GM19328 (cell line): ENCODE data around the gene MS4A10.

Experiments
- ATAC-seq: cut with Tn5 transposase; IDR thresholded peaks from one replicate; pipeline ENCODE4 v1.9.1; 2021; ENCODE audit warnings: mild to moderate bottlenecking, moderate library complexity; ENCODE audit not compliant: unreplicated experiment

MS4A10 gene

DNA sequence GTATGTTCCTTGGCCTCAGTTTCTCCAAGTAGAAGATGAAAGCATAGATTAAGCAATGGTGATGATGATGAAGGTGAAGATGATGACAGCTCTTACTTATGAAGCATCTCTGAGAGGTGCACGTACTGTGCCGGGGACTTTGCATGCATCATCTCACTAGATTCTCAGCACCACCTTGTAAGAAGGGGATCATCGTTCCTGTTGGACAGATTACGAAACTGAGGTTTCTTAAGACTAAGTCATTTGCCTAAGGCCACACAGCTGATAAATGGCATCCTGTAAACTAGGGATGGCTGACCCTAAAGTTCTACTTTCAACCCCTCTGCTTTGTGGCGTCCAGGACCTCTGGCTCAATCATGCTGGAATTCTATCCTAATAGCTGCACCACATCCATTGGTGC is 19.8 kb upstream of the MS4A10 start:
- no peak for ATAC-seq

DNA sequence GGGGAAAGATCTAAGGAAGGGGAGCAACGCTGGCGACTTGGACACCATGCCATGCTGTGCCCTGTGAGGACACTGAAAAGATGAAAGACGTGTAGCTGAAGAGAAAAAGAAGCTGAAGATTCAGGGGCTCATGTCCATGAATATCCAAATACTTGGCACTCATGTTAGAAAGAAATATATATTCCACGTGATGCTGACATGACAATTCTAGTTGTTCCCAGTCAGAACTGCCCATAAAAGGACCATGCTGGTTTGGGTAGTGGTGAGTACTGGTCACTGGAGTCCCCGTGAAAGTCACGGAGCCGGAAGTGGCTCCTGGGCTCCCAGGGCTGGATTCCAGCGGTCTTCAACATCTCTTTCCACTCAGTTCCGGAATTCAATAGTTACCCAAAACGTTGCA is 18.6 kb upstream of the MS4A10 start:
- ATAC-seq: no peak

DNA sequence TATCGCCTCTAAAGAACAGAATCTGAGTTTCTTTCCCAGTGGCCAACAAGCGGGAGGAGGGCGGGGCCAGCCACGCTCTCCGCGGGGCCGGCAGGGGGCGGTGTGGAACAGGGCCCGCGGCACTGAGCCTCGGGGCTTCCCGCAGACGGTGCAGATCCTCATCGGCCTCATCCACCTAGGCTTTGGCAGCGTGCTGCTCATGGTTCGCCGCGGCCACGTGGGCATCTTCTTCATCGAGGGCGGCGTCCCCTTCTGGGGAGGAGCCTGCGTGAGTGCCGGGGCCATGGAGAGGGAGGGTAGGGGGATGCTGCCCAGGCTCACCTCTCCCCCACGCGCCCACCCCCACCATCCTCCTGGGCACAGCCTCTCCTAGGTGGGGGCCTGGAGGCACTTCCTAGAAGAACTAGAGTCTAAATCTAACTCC is 17.7 kb upstream of the MS4A10 start:
- ATAC-seq: no peak

DNA sequence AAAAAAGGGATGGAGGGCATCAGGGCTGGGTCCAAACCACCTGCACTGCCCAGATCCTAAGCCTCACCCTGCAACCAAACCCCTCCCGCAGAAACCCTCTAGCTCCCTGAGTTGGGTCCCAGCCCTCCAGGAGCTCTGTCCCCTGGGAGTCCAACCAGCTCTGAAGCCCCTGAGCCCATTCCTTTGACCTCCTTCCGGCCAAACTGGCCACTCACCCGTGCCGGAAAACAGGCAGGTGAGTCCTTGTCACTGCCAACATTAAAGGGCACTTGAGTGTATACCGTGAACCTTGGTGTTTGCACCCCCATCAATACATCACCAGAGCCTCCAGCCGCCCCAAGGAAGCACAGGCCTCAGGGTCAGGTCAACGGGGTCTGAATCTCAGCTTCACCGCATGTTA is 16.9 kb upstream of the MS4A10 start:
- no peak for ATAC-seq

DNA sequence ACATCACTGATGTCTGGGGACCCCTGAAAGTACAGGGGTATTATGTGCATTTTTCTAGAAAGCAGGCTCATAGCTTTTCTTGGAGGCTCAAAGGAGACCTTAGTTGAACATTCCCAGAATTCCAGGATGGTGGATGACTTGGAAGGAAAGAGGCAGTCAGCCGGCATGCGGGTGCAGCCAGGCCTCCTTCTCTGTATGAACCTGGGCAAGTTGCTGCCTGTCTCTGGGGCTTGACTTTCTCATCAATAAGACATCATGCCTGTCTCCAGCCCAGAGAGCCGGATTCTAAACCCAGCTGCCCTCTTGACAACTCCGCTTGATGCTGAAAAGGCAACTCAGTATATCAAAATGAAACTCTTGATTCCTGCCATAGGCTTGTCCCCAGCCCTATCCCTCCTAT is 15.9 kb upstream of the MS4A10 start:
- ATAC-seq: no peak

DNA sequence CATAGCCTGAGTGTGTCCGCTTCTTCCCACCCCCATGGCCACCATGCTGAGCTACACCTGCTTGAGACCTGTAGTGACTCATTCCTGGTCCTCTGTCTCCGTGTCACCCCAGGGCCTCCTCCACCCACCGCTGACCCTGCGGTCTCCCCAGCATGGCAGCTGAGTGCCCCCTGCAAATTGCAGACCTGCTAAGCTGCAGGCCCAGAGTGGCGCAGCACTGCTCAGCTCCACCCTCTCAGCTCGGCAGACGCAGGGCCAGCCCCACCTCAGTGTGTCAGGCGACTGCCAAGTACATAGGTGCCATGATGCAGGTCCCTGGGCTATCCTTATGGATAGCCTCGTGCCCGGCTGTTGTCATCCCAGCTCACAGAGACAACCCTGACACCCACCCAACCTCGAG is 15.3 kb upstream of the MS4A10 start:
- ATAC-seq: no peak

DNA sequence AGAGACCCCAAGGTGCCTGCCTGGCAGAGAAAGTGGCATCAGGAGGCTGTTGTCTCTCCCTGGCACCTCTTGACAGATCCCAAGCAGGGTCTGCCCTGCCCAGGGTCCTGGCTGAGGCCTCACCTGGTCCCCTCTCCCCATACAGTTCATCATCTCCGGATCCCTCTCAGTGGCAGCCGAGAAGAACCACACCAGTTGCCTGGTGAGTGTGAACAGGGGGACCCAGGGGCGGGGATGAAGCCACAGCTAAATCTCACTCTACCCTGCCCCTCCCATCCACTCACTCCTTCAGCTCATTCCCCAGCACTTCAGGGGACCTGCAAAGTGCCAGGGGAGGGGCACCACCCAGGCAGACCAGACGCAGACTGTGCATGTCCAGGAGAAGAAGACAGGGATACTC is 14.0 kb upstream of the MS4A10 start:
- ATAC-seq: no peak

DNA sequence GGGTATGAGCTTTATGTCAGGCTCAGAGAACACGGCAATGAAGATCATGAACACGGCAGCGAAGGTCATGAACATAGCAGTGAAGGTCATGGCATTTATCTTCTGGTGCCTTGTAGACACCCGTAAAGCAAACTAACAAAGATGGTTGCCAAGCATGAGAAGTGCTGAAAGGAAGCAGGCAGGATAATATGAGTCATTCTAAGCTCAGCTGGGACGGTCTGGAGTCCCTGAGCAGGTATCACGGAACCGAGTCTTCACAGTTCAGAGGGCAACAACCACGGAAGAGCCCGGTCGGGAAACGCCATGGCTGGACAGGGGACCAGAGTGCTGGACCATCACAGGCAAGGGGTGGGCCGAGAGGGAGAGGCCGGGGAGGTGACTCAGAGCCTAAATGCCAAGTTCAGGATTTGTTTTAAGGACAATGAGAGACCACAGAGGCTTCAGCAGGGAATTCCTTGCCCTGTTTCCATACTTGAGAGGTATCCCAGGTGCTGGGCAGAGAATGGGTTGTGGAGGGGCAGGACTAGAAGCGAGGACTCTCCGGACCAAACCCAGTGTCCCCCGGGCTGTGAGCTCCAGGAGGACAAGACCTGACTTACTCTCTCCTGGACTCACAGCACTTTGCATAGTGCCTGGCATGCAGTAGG is 13.1 kb upstream of the MS4A10 start:
- no peak for ATAC-seq

DNA sequence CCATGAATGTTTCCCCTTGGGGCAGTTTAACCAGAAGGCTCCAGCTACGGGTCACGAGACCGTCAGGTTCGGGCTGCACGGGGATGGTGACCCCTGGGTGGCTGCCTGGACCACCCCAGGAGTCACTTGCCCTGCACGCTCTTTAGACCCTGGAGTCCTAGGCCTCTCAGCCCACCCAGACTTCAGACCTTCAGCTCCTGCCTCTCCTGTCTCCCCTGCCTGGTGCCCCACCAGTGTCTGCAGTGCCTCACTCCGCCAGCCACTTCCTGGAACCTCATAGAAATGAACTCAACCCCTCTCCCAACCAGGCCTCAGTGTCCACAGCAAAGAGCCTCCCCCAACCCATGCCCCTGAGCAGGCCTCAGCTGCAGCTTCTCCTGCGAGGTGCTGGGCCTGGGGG is 12.5 kb upstream of the MS4A10 start:
- no peak for ATAC-seq

DNA sequence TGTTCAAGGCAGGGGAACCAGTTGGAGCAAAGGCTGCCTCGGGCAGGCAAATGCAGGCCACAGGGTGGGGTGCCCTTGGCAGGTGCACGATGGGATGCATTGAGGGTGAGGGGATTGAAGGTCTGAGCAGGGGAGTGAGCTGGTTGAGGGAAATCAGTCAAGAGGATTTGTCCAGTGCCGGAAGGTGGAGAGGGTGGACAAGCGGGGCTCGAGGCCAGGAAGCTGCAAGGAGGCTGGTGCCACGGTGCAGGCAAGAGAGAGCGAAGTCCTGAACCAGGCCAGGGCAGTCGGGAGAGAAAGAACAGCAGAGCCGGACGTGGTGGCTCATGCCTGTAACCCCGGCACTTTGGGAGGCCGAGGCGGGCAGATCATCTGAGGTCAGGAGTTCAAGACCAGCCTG is 10.4 kb upstream of the MS4A10 start:
- ATAC-seq: no peak

DNA sequence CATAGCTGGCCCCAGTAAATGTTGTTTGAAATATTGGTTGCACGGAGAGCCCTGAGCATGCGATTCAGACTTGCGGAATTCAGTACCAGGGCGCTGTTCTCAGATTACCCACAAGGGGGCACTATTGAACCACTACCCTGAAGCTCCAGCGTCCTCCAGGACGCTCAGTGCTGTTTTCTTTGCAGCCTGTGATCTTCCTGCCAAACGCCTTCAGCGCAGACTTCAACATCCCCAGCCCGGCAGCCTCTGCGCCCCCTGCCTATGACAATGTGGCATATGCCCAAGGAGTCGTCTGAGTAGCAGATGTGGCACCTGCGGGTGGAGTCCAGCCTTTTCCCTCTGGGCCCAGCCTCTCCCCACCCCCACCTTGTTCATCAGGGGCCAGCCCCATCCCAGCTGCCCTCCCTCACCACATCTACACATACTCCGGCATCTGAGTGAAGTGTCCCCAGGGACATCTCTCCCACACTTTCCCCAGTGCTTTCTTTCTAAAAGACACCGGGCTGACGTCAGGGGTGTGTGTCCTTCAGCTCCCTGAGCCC is 9.6 kb upstream of the MS4A10 start:
- peak; percentile 66 for ATAC-seq

DNA sequence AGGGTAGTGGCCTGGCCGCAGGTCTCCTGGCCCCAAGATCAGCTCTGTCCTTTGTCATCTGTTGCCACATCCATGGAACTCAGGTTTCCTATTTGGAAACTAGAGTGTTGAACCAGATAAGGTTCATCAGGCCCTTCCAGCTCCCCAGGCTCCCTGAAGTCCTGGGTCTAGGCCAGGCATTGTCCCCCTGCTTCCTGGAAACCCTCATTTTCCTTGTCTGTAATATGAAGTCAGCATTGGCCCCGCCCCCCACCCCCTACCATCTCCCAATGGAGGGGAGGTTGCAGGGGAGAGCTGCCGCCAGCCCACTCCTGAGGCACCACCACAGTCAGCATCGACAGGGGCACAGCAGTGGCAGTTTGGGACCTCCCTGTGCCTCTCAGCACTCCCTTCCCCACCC is 9.0 kb upstream of the MS4A10 start:
- ATAC-seq: no peak

DNA sequence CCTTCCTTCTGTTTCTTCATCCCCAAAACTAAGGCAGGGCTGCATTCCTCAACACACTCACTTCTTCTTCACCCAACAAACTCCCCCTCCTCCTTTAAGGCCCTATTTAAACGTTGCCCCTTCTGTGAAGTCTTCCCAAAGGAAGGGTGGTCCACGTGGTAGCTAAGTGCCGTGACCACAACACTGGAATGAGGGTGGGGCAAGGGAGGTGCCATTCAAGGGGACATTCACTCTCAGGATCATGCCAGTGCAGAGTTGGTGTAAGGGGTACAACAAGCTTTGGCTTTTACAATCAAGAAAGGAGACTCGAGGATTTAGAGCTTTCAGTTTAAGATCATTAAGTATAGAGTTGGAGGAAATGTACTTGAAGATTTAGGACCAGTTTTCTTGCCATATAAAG is 8.0 kb upstream of the MS4A10 start:
- ATAC-seq: no peak

DNA sequence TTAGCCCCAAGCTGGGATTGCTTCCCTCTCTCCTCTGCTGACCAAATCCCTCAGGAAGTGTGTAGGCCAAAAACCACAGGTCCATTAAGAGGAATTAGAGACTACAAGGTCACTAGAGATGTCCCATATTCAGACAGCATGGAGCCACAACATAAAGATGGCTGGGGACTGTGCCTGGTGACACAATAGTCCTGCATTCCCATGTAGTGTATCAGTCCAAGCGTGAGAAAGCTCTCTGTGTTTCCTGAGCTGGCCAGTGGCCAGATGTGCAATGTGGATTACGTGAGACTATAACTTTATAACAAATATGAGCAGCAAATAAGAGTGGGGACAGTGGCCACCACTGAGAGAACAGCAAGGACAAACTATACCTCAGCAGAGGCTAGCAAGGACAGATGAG is 7.6 kb upstream of the MS4A10 start:
- ATAC-seq: no peak

DNA sequence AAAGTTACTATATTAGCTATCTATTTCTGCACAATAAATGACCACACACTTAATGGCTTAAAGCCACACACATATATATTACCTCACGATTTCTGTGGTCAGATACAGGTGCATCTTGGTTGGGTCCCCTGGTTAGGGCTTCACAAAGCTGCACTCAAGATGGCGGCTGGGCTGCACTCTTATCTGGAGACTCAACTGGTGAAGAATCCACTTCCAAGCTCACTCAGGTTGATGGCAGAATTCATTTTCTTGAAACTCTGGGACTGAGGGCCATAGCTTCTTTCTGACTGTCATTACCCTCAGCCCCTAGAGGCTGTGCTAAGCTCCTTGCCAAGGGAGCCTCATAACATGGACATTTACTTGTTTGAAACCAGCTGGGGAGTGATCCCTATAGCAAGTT is 5.1 kb upstream of the MS4A10 start:
- no peak for ATAC-seq

DNA sequence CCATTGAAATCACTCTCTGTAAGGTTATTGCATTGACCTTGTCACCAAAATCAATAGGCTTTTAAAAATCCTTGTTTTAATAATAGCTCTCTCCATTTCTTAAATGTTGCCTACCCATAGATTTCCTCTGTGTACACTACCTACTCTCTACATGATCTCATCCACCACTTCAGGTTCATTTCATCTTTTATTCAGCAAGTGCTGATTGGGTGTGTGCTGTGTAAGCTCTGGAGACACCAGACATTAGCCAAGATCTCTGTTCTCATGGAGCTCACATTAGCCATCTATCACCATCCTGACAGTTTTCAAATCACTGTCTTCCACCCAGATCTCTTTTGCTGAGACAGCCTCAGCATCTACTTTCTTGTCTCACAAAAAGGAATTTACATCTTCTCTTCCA is 4.4 kb upstream of the MS4A10 start:
- no peak for ATAC-seq

DNA sequence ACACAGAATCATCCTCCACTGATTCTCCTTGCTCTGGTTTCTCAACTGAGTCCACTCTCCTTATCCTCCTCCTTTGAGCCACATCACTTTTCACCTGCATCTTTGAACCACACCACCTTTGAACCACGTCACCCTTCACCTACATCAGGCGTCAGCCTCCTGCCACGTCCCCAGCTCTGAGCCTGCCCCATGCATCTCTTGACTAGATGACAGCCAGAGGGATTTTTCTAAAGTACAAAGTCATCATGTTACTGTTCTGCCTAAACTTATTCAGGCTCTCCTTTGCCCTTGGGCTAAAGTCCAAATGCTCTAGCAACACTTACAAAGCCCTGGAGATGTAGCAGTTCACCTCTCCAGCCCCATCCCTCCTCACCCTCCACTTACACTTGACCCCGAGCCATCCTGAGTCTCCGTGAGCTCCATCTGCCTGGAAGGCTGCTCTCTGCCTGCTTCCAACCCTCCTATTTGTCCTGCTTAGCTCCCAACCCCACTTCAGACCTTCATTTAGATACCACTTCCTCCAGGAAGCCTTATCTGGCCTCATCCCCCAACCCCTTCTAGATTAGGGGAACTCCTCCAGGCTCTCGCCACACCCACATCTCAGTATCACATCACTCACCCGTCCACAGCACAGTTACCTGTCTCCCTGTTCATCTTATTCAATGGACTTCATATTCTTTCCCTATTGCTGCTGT is 3.7 kb upstream of the MS4A10 start:
- ATAC-seq: no peak

DNA sequence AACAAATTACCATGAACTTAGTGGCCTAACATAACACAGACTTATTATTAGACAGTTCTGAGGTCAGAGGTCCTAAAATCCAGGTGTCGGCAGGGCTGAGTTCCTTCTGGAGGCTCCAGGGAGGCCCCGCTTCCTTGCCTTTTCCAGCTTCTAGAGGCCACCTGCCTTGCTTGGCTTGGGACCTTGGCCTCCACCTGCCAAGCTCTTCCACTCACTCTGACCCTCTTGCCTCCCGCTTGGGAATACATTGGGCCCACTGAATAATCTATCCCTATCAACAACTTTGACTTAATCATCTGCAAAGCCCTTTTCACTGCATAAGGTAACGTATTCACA is 3.2 kb upstream of the MS4A10 start:
- no peak for ATAC-seq

DNA sequence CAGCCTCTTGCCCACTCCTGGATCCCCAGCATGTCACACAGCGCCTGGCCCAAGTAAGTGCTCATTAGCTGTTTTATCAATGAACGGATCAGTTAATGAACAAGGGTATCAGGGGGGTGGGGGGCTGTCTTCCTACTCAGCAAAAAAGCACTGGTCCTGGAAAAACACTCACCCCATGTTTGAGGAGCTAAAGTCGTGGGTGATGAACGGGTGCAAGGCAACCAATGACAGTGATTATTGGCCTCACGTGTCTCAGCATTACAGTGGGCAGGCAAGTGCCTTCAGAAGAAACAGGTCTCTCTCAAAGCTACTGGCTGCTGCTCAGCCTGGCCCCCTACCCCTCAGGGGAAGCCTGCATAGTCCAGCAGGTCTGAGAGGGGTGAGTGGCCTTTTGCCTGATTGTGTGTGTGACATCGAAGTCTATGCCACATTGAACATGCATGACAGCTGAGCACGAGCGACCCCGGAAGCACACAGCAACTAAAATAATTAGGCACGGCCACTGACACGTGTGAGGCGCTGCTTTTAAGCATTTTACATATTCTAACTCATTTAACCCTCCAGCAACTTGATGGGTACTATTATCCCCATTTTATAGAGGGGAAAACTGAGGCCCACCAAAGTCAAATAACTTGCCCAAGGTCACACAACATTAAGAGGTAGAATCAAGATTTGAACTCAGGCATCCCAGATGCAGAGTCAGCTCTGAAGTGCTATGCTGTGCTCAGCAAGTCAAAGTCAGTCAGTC is 2.6 kb upstream of the MS4A10 start:
- ATAC-seq: no peak

DNA sequence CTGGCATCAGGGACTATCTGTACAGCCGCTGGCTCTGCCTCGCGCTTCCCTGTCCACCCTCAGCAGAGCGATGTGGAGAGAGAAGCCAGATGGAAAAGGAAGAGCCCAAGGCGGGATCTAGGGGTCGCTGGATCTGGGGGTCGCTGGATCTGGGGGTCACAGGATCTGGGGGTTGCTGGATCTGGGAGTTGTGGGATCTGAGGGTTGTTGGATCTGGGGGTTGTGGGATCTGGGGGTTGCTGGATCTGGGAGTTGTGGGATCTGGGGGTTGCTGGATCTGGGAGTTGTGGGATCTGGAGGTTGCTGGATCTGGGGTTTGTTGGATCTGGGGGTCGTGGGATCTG is 2.0 kb upstream of the MS4A10 start:
- no peak for ATAC-seq

DNA sequence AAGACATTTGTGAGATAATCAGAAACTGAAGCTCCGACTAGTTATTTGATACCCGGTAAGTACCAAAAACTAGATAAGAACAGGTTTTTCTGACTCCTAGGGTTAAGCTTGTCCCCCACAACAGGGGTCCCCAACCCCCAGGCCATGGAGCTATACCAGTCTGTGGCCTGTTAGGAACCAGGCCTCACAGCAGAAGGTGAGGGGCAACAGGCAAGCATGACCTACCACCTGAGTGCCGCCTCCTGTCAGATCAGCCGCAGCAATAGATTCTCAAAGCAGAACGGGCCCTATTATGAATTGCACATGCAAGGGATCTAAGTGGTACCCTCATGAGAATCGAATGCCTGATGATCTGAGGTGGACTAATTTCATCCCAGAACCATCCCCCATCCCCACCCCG is 1.2 kb upstream of the MS4A10 start:
- no peak for ATAC-seq

DNA sequence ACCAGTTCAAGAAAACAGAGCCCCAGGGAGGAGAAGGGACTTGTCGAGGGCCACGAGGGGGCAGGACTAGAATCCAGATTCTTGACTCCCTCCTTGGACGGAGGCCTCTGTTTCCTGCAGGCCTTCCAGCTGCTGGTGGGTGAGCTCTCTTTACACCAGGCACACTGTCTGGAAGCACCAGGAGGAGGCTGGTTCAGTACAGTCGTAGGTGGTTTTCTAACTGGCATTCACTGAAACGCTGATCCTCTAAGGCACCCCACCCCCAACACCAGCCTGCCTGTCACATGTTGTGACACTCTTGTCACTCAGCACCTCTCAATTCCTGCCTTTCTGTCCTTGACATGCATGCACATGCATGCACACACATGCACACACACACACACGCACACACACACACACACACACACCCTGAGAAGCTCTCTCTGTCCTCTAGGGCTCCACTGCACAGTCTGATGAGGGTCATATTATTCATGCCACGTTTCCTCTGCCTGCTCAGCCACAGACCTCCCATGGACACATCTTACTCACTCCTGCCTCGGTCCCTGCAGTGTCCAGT is 751 bp downstream of the MS4A10 start:
- ATAC-seq: no peak
